Transverse colon (tissue), 4 donors: ENCODE results near the gene ELAC1. TPM values are rescaled to one million over a fixed set of nuclear protein-coding genes. Genes with fewer than 3 reads are reported as not detected.
A peak's percentile ranks its signal among the peaks of the same experiment; 100 is the strongest.

Experiments used
- DNase-seq: peaks from one replicate; pipeline ENCODE4 v3.0.0-alpha.2; 2019
- H3K27ac ChIP-seq, 4 donors: fragments of 200-600 bp; sonication (generic); 2 replicates each; pipeline ENCODE4 v1.5.1; 2016 to 2018; ENCODE audit warnings: inconsistent platforms in 4 of 4
- H3K27me3 ChIP-seq: fragments of 200-600 bp; sonication (generic); 2 replicates; pipeline ENCODE4 v1.5.1; 2017; ENCODE audit warnings: inconsistent platforms
- H3K36me3 ChIP-seq, 4 donors: fragments of 200-600 bp; sonication (generic); 2 replicates each; pipeline ENCODE4 v1.5.1; 2017 to 2019; ENCODE audit warnings: inconsistent platforms in 4 of 4
- H3K4me1 ChIP-seq, 4 donors: fragments of 200-600 bp; sonication (generic); 2 replicates each; pipeline ENCODE4 v1.5.1; 2017 to 2020; ENCODE audit warnings: inconsistent platforms in 4 of 4
- H3K4me3 ChIP-seq, 4 donors: fragments of 200-600 bp; sonication (generic); 1 replicate in 1 of 4; 2 replicates in 3 of 4; pipeline versions ENCODE4 v1.5.1 to v1.6.1; 2017 to 2019; ENCODE audit warnings: inconsistent platforms in 4 of 4
- H3K9me3 ChIP-seq, 2 donors: fragments of 200-600 bp; sonication (generic); 2 replicates each; pipeline ENCODE4 v1.5.1; 2017 to 2019; ENCODE audit warnings: inconsistent platforms in 2 of 2
- CTCF ChIP-seq, 5 experiments: fragments of 200-600 bp in 3 of 5; fragments of 450-650 bp in 2 of 5; sonication (generic) in 3 of 5; IDR thresholded peaks; 1 replicate in 2 of 5; 2 replicates in 3 of 5; pipeline ENCODE4 v1.5.1; 2016 to 2017; ENCODE audit warnings: antibody characterized with exemption in 5 of 5, inconsistent platforms in 3 of 5, mild to moderate bottlenecking in 2 of 5, moderate library complexity in 1 of 5
- EP300 ChIP-seq: sonication (generic); formaldehyde crosslinking; IDR thresholded peaks from one replicate; pipeline ENCODE4 v1.6.1; 2017; ENCODE audit warnings: antibody characterized with exemption, low read depth
- POLR2A ChIP-seq: fragments of 450-650 bp; IDR thresholded peaks from one replicate; pipeline ENCODE4 v1.6.1; 2016; ENCODE audit warnings: antibody characterized with exemption, mild to moderate bottlenecking, moderate library complexity
- POLR2AphosphoS5 ChIP-seq, 3 donors: sonication (generic); formaldehyde crosslinking; IDR thresholded peaks; one replicate each; pipeline ENCODE4 v1.6.1; 2016; ENCODE audit warnings: antibody characterized with exemption in 3 of 3
- WGBS, 2 donors: methylation state at CpG; one replicate each; pipeline ENCODE4 v1.1.5; 2018; ENCODE audit warnings: low coverage in 1 of 2; 5-methylcytosine and 5-hydroxymethylcytosine counted together
- in situ Hi-C, 4 donors: fragments of 200-750 bp; cut with MboI; loops; one replicate each; pipeline versions ENCODE4 v1.15.0 to v1.15.1; 2017; ENCODE audit warnings: low sequenced_read_pairs in 3 of 4, low pct_ligation_motif_present in 1 of 4, low pct_unique_long_range_greater_than_20kb in 1 of 4
- intact Hi-C: fragments of 100-400 bp; cut with DNase I; formaldehyde crosslinking; loops from one replicate; pipeline ENCODE4 v1.15.1; 2023; ENCODE audit warnings: low total_unique reads
- total RNA-seq, 4 donors: library from RNA; depleted of rRNA; stranded (reverse); fragments of >200 nt; gene quantifications; one replicate each; pipeline ENCODE4 v1.1.0, GENCODE V29; 2016

Gene ELAC1
- total RNA-seq, 4 donors from 2014 or later: 3.2 to 9.6 (median 6.4) TPM; not detected in 1

- in situ Hi-C loops: no loop called here
- peak; percentile 29 for DNase-seq
- H3K27ac ChIP-seq: peak overlapping the region in 1 of 4 donors; percentile 4
- no peak for TF ChIP-seq POLR2A
- no peak for TF ChIP-seq EP300
- no peak for TF ChIP-seq POLR2AphosphoS5 (IDR thresholded peaks at IDR 0.05)
- no peak for TF ChIP-seq CTCF (IDR thresholded peaks at IDR 0.05)
- no peaks in the 10 kb centered on the region for H3K27me3 ChIP-seq
- H3K4me1 ChIP-seq: peaks cover 0 to 5% (median 1%) of the 10 kb centered on the region in 4 donors
- H3K9me3 ChIP-seq: no peaks in the 10 kb centered on the region
- intact Hi-C loops: no loop called here
- H3K36me3 ChIP-seq: no peaks in the 10 kb centered on the region
- H3K4me3 ChIP-seq: no peak overlapping the region
- 73 to 78% methylated on average over 6 of the region's 6 CpGs for WGBS, 2 donors
Observed at GRCh38 chr18:50949185-50949584, 18.7 kb upstream of the ELAC1 start.

GRCh38 chr18:50950626-50951025, 17.2 kb upstream of the ELAC1 start:
- intact Hi-C loops: no loop called here
- H3K4me1 ChIP-seq: peaks cover 0 to 5% (median 1%) of the 10 kb centered on the region in 4 donors
- H3K9me3 ChIP-seq: no peaks in the 10 kb centered on the region
- TF ChIP-seq POLR2A: no peak
- TF ChIP-seq EP300: no peak
- TF ChIP-seq CTCF (IDR thresholded peaks at IDR 0.05): no peak
- TF ChIP-seq POLR2AphosphoS5 (IDR thresholded peaks at IDR 0.05): no peak
- in situ Hi-C loops: no loop called here
- no peak overlapping the region for H3K4me3 ChIP-seq
- H3K27ac ChIP-seq: no peak overlapping the region
- no peaks in the 10 kb centered on the region for H3K36me3 ChIP-seq
- 90 to 100% methylated on average over 2 to 4 of the region's 4 CpGs for WGBS, 2 donors
- no peak for DNase-seq
- H3K27me3 ChIP-seq: no peaks in the 10 kb centered on the region

- peaks cover 0 to 5% (median 1%) of the 10 kb centered on the region in 4 donors for H3K4me1 ChIP-seq
- intact Hi-C loops (no loop called here), in situ Hi-C loops (no loop called here)
- H3K27ac ChIP-seq: no peak overlapping the region
- DNase-seq: no peak
- H3K36me3 ChIP-seq: no peaks in the 10 kb centered on the region
- no peak for TF ChIP-seq POLR2A
- no peak for TF ChIP-seq CTCF (IDR thresholded peaks at IDR 0.05)
- no peak for TF ChIP-seq EP300
- no peak for TF ChIP-seq POLR2AphosphoS5 (IDR thresholded peaks at IDR 0.05)
- no peaks in the 10 kb centered on the region for H3K9me3 ChIP-seq
- H3K4me3 ChIP-seq: no peak overlapping the region
- no peaks in the 10 kb centered on the region for H3K27me3 ChIP-seq
- WGBS, 2 donors: 81 to 91% methylated on average over 3 of the region's 3 CpGs
Observed at GRCh38 chr18:50953822-50954221, 14.0 kb upstream of the ELAC1 start.

- in situ Hi-C loops (no loop called here), intact Hi-C loops (no loop called here)
- Histone ChIP-seq H3K4me3 (no peak overlapping the region), H3K4me1 (peaks cover 0 to 7% (median 5%) of the 10 kb centered on the region in 4 donors), H3K27ac (no peak overlapping the region), H3K27me3 (no peaks in the 10 kb centered on the region), H3K36me3 (no peaks in the 10 kb centered on the region), H3K9me3 (no peaks in the 10 kb centered on the region)
- DNase-seq: no peak
- TF ChIP-seq EP300 (no peak), POLR2AphosphoS5 (IDR thresholded peaks at IDR 0.05) (no peak), POLR2A (no peak), CTCF (IDR thresholded peaks at IDR 0.05) (no peak)
- WGBS, 2 donors: 86 to 92% methylated on average over 1 to 4 of the region's 4 CpGs
Observed at GRCh38 chr18:50955253-50955652, 12.6 kb upstream of the ELAC1 start.
